GM21381 (cell line): Measurements from ENCODE around the gene FBXO34.

ENCODE experiments used
- ATAC-seq: cut with Tn5 transposase; IDR thresholded peaks from one replicate; pipeline ENCODE4 v1.9.1; 2021; ENCODE audit warnings: mild to moderate bottlenecking, moderate library complexity; ENCODE audit not compliant: unreplicated experiment

The FBXO34 gene

GRCh38 chr14:55272387-55272786 lies 1.2 kb downstream of the FBXO34 start:
- ATAC-seq = no peak

DNA sequence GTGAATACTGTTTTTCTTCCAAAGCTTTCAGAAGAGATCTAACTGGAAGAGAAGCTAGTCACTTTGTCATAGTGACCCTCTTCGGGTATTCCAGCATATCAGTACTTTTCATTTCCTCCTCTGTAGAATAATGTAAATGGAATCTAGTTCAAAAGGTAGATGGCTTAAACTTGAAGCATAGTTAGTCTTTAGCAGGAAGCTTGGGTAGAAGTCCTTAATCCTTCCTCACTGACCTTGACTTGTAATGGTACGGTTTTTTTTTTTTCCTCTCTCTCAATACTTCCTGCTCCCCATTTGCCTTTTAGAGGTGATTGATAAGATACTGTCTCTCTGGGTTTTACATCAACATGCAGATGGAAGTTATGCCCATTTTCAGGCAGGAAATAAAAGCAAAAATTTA lies 1.7 kb downstream of the FBXO34 start:
- ATAC-seq = no peak

DNA sequence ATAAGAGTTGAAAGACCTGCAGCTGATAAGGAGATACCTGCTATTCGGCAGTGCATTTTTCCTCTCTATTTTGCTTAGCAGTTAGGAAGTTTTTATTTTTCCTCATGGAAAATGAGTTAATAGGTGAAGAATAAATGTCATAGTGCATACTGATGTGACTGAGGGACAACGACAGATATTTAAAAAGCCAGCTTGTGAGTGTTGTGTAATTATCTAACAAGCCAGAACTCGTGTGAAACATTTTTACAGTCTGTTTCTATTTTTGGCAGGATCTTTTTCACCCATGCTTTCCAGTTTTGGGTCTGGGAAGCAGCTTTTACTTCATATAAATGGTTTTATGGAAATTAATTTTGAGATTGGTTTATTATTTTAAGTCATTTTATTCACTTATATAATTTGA lies 2.9 kb downstream of the FBXO34 start:
- ATAC-seq = no peak

DNA sequence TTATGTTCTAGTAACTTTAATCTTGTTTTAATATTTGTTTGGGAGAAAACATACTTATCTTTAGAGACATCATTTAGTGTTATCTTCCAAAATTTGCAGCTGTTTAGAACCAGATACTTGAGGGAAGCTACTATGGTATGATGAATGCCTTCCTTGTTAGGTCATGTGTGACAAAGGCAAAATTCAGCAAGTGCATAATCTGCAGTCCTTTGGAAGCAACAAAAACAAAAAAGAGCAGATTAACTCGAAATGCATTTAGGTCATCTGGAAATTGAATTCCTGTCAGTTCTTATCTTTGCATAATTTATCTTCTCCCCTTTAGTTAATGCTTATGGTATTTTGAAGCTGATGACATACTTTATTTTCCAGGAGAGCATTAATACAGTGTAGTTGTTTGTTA lies 3.5 kb downstream of the FBXO34 start:
- ATAC-seq = no peak

DNA sequence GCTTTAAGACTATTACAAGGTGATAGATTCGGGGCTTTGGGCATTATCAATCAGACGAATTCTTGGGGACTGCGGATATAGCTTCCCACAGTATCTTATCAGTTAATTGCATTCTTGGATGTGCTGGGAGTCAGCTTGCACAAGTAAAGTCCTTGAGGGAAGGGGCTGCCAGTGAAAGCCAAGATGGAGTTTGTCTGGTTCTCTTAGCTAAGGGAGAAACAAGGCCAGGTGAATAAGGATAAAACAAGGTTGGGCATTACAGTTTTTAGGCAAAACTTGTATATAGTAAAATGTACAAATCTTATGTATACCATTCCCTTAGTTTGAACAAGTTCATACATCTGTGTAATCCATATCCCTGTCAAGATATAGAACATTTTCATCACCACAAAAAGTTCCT lies 5.5 kb downstream of the FBXO34 start:
- no peak for ATAC-seq

DNA sequence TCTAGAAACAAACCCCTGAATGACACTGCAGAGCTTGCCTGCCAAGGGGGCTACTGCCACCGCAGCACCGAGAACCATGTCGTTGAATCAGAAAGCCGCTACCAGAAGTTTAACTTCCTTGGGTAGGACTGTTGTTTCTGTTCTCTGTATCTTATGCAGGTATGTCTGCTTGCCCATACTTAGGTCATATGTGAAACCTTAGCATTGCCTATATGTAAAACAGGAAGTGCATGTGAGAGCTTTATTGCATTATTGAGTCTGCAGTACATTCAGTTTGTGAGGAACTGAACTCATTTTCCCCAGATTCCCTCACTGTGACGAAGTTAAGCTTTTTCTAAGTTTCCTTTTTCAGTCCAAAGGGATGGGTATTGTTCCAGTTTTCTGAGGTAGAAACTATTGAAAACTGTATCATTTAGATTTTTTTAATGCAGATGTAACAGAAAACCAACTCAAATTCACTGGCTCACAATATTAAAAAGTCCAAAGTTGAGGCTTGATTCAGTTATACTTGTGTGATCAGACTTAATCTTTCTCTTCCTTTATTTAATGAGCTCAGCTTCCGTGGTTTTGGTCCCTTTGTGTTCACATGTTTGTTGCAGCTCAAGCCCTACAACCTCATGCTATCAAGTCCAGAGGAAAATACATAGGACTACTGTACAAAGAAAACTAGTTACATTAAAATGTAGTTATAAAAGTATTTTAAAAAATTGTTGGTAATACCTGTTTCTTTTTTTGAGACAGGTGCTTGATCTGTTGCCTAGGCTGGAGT lies 6.9 kb downstream of the FBXO34 start:
- peak; percentile 84 for ATAC-seq

DNA sequence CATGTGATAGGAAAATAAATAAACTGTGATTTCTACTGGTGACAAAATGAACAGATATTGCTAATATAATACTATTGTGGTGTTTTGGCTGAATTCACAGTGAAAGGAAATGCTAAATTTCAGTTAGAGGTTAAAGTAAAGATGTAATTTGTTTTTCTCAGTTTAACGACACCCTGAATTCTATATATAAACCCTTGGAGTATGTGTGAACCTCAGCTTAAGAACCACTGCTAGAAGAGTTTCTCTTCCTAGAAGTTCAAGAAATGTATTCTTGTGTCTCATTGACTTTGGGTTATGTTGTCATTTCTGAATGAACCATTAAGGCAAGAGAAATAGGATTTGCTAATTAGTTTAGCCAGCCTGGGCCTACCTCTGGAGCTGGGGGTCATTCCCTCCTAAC lies 8.2 kb downstream of the FBXO34 start:
- peak; percentile 46 for ATAC-seq

DNA sequence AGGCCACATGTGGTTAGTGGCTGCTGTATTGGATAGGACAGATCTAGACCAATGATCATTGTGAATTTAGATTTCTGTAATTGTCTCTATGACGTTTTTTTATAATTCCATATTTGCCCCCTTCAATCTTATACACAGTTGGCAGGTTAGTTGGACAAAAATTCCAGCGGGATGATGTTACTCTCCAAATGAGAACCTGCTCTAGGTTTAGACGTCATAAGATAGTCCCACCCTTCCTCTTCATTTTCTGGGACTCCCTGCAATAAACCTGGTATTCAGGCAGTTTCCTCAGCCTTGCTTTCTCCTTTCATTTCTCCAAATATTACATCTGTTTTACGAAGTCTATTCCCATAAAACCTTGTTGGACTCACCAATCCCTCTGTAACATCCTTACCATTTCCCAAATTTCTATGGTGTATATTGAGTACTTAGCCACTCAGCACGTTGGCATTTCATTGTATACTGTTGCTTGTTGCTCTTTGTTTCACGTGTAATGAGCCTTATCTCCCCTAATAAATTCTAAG lies 10.2 kb downstream of the FBXO34 start:
- no peak for ATAC-seq

DNA sequence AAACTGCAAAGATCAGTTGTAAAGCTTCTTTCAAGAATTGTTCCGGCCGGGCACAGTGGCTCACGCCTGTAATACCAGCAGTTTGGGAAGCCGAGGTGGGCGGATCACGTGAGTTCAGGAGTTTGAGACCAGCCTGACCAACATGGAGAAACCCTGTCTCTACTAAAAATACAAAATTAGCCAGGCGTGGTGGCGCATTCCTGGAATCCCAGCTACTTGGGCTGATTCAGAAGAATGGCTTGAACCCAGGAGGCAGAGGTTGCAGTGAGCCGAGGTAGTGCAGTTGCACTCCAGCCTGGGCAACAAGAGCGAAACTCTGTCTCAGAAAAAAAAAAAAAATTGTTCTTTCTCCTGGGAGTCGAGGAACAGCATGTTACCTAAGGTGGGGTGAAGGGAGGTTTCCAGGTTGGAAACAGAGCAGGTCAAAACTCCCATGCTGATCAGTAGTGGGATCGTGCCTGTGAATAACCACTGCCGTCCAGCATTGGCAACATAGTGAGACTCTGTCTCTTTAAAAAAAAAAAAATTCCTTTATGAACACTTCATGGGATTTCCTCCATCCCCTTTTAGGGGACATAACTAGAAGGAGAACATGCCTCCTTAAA lies 13.9 kb downstream of the FBXO34 start:
- ATAC-seq = no peak

- no peak for ATAC-seq
Measured at GRCh38 chr14:55288439-55288838, 17.2 kb downstream of the FBXO34 start.

GRCh38 chr14:55291480-55292081 lies 20.4 kb downstream of the FBXO34 start:
- ATAC-seq = no peak

GRCh38 chr14:55294603-55295002 lies 23.4 kb downstream of the FBXO34 start:
- ATAC-seq = no peak

- ATAC-seq = peak; percentile 46
Measured at GRCh38 chr14:55297611-55298499, 26.6 kb downstream of the FBXO34 start.

- no peak for ATAC-seq
Measured at GRCh38 chr14:55298500-55298822, 27.2 kb downstream of the FBXO34 start.

DNA sequence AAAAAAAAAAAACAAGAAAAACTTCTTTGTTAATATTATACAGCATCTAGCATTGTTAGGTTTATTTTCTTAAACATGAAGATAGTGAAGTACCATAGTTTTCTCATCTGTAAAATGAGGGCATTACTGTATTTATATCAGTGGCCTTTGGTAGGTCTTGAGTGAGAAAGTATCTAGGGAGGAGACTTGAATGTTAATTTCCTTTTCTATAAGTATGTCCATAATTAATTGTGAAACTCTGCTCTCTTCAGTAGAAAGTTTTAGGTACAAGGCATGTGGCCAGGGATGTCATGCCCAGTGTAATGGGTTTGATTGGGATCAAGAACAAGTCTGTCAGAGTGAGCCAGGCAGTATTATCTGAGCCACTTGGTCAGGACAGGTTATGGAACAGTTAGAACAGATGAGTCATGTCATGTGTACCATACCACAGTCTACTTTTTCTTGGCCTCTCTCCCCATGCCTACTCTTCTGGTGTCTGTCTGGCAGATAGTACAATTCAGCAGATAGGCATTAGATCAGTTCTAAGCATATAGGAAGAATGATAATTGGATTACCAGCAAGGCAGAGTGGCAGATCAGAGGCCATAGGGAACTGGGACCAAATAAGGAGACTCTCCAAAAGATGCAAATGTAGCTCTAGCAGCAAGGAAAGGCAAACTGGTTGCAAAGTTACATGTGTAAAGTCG lies 30.4 kb downstream of the FBXO34 start:
- ATAC-seq = no peak

DNA sequence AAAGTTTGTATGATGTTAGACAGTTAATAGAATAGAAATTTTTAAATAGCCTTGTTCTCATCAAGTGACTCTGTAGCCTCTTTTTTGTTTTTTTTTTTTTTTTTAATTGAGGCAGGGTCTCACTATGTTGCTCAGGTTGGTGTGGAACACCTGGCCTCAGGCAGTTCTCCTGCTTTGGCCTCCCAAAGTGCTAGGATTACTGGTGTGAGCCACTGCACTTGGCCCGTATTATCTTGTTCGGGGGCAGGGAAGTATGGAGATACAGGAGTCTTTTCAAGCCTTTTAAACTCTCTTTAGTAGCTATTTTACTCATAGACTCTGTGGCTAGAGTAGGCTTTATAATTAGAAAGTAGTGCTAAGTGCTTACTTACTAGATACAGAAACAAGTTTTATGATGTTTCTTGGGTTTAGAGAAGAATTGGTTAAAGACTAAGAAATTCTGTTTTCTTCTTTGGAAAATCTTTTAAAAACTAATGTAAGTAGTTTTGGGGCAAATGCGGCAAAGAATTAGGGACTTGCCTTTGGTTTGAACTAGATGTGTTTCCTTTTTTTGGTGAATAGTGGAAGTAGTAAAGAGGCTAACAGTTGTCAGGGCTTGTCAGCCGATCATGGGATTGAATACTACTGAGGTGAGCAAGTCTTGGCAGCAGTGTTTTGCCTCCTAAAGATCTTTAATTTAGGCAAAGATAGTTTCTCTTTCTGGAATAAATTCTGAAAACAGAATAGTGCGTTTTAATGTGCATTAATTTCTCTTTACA lies 31.3 kb downstream of the FBXO34 start:
- ATAC-seq = no peak

DNA sequence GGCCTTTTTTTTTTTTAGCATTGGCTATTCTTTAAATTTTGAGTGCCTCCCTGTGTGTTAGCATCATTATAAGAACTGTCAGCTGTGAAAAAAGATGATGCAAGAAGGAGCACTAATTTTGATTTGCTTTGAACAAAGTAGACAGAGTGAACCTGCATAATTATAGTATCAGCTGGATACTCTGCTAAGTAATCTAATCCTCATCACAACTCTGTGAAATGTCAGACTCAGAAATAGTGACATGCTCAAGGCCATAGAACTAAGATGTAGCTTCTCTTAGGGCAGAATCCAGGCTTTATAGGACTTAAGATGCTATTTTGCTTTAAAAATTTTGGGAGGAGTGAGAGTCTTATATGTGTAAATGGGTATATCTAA lies 31.9 kb downstream of the FBXO34 start:
- ATAC-seq = no peak

GRCh38 chr14:55303691-55304145 lies 32.5 kb downstream of the FBXO34 start:
- peak; percentile 54 for ATAC-seq

GRCh38 chr14:55306938-55307589 lies 35.8 kb downstream of the FBXO34 start:
- ATAC-seq = no peak
